Measurements from ENCODE around the gene CDH4.
"Not testable (repeated sequence)": the region's sequence is repeated elsewhere in the genome, so short reads cannot be mapped to it uniquely, and the experiment has no call there.

Gene CDH4

GRCh38 chr20:61976644-61977418 lies 724.8 kb downstream of the CDH4 start:
- peak in 6 of 56 donors; percentile 11 to 32 (median 20) for DNase-seq

DNA sequence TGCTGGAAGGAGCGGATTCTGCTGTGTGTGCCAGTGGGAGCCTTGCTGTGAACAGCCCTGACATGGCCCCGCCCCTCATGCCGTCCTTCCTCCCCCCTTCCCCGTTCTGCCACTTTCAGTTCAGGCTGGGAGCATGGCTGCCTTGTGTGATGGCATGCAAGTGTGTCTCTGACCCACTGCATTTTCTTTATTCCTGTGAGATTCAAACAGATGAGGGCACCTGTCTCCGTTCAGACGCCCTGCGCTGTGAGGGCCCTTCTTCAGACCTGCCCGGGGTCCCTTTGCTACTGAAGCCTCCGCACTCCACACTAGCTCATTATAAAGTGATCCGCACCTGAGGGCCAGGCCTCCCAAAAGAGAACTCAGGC lies 725.3 kb downstream of the CDH4 start:
- DNase-seq, result no peak

DNA sequence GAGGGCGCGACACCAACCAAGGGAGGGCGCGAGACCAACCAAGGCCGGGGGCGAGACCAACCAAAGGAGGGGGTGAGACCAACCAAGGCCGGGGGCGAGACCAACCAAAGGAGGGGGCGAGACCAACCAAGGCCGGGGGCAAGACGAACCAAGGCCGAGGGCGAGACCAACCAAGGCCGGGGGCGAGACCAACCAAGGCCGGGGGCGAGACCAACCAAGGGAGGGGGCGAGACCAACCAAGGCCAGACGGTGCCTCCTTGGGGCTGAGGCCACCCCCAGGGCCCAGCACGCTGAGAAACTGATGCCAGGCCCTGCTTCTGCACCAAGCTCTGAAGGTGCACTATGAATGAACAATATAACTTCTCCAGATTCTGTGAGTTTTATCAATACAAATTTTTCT lies 726.4 kb downstream of the CDH4 start:
- DNase-seq, result no peak

DNA sequence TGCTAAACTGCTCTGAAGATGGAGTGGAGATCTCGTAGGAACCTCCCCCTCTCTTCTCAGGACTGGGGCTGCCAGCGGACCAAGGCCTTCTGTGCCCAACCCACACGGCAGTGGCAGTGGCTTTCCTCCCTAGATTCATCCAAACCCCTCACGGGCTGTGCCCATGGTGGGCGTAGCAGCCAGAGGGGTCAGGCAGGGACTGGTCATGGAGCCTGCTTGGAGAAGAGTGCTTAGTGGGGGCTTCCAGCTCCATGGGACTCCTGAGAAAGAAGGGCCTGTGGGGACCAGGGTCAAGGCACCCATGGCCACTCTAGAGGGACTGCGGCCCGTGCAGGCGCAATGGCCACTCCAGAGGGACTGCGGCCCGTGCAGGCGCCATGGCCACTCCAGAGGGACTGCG lies 727.0 kb downstream of the CDH4 start:
- DNase-seq, result no peak

DNA sequence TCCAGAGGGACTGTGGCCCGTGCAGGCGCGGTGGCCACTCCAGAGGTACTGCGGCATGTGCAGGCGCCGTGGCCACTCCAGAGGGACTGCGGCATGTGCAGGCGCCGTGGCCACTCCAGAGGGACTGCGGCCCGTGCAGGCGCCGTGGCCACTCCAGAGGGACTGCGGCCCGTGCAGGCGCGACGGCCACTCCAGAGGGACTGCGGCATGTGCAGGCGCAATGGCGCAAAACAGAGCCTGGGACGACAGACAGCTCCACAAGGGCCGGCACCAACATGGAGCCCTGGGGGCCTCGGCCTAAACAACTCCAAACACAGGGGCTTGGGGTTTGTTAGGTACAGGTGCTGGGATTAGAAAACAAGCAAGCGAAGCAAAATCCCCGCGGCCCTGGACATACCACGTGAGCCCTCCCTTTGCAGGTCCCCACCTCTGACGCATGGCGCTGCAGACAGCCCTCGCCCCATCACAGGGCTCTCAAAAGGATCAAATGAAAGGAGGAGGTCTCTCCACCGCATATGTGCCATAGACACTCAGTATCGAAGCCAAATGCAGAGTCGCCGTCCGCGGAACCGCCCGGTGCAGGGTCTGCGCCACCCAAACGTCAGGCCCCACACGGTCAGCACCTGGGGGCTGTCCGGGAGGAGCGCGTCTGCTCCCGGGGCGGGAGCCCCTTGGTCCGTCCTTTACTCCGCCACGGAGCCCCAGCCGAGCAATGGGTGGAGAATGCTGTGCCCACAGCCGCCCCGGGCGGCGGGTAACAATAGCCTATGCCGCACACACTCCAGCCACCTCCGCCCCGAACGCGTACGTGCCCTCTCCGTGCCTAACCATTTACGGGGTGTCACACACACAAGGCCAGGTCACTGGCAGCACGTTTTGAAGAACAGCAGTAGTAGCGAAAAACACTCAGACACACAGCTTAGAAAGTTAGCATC lies 727.9 kb downstream of the CDH4 start:
- no peak for DNase-seq

- DNase-seq, result peak in 2 of 56 donors; percentile 2 to 12
Measured at GRCh38 chr20:61980647-61981583, 728.9 kb downstream of the CDH4 start.

DNA sequence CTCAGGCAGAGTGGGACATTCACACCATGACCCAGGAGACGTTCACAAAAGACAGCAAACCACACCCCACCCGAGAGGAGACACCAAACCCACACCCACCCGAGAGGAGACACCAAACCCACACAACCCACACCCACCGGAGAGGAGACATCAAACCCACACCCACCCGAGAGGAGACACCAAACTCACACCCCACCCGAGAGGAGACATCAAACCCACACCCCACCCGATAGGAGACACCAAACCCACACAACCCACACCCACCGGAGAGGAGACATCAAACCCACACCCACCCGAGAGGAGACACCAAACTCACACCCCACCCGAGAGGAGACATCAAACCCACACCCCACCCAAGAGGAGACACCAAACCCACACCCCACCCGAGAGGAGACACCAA lies 729.6 kb downstream of the CDH4 start:
- not testable (repeated sequence) for DNase-seq

DNA sequence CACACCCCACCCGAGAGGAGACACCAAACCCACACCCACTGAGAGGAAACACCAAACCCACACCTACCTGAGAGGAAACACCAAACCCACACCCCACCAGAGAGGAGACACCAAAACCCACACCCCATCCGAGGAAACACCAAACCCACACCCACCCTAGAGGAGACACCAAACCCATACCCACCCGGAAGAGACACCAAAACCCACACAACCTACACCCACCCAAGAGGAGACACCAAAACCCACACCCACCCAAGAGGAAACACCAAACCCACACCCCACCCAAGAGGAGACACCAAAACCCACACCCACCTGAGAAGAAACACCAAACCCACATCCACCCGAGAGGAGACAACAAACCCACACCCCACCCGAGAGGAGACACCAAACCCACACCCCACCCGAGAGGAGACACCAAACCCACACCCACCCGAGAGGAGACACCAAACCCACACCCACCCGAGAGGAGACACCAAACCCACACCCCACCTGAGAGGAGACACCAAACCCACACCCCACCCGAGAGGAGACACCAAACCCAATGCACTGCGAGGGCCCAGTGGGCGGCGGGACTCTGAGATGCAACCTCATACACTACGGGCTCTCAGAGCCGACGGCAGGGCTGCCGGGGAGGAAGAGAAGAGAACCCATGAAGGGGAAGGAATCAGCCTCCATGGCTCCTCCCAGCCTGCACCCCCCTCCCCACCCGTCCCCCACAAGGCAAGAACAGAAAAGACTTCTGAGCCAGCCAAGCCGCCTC lies 730.3 kb downstream of the CDH4 start:
- DNase-seq, result no peak

DNA sequence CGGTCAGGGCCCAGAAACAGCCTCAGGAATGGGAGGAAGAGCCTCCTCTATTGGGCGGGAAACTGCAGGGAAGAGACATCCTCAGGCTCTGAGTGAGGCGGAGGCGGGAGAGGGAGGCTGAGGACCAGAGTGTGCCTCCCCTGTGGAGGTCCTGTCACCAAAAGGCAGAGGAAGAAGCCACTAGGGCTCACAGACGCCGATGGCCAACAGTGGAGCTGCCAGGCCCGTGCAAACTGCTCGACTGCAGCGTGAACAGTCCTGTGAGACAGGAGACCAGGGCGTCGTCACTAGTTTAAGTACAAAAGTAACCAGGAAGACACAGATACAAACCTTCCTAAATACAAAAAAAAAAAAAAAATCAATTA lies 730.9 kb downstream of the CDH4 start:
- no peak for DNase-seq

DNA sequence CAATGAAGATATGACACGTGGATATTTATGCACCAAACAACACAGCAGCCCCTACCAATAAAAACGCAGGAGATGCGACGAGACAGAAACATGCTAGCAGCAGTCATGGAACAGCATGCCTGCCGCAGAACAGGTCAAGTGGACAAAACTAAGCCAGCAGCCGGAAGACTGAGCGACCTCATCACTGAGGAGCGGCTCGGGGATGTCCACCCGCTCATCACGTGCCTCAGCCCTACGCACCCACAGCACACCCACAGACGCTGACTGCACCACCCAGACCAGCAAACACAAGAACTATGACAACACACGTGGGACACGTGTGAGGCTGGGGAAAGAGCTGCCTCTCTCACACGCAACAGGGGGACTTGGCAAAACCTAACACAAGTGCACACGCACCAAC lies 731.9 kb downstream of the CDH4 start:
- no peak for DNase-seq

DNA sequence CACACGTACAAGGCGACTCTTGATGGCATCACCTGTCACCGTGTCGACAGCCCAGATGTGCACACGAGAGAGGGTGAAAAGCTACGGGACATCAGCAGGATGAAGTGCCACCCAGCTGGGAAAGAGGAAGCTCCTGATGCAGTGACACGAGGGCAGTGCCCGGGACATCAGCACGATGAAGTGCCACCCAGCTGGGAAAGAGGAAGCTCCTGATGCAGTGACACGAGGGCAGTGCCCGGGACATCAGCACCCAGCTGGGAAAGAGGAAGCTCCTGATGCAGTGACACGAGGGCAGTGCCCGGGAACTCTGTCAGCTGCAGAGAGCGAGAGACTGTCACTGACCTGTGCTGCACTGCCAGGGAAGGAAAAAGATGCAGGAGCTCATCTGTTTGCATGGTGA lies 732.4 kb downstream of the CDH4 start:
- DNase-seq, result not testable (repeated sequence)

- DNase-seq, result no peak
Measured at GRCh38 chr20:61985096-61985495, 733.0 kb downstream of the CDH4 start.

GRCh38 chr20:61986762-61987321 lies 734.8 kb downstream of the CDH4 start:
- no peak for DNase-seq

DNA sequence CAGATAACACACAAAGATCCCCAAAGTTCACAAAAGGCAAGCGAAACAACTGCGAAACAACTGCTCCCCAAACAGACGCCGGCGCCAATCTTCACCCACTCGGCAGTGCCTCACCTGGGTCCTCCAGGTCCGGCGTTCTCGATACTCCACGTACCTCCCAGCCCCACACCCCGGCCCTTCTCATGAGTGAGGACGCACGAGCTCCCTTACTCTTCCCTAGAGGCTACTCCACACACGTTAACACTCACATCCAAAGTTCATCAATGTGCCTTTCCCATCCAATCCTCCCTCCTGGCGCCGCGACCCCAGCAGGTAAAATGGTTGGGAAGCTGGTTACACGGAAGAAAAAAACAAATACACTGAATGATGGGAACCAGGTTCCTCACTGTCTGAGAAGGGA lies 736.6 kb downstream of the CDH4 start:
- no peak for DNase-seq

- DNase-seq, result no peak
Measured at GRCh38 chr20:61989741-61990140, 737.7 kb downstream of the CDH4 start.

All from amygdala (tissue), 56 donors.